Measurements from ENCODE around the gene DPY30.
"Not testable (repeated sequence)": the region's sequence is repeated elsewhere in the genome, so short reads cannot be mapped to it uniquely, and the experiment has no call there.

DNA sequence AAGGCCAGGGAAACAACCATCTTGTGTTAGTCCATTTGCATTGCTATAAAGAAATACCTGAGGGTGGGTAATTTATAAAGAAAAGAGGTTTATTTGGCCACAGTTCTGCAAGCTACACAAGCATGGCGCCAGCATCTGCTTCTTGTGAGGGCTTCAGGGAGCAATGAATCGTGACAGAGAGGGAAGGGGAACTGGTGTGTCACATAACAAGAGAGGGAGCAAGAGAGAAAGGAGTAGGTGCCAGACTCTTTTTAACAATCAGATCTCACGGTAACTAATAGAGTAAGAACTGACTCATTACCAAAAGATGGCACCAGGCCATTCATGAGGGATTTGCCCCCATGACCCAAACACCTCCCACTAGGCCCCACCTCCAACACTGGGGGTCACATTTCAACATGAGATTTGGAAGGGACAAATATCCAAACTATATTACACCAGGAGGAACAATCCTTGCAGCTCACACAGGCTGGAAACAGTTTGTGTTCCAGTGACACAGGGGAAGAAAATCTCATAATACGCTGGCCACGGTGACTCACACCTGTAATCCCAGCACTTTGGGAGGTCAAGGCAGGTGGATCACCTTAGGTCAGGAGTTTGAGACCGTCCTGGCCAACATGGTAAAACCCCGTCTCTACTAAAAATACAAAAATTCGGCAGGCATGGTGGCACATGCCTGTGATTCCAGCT lies 5.3 kb downstream of the DPY30 start:
- not testable (repeated sequence) for TF ChIP-seq POLR2A (IDR thresholded peaks at IDR 0.05; ENCODE audit: low read depth, low read length); POLR2AphosphoS5 (IDR thresholded peaks at IDR 0.05; ENCODE audit: low read depth, low read length); TAF1 (IDR thresholded peaks at IDR 0.05; ENCODE audit: low read depth, low read length); POU2F2 (IDR thresholded peaks at IDR 0.05; ENCODE audit: low read depth, low read length); PAX5 (IDR thresholded peaks at IDR 0.05; ENCODE audit: insufficient read depth, low read length, severe bottlenecking)
- TF ChIP-seq SPI1 (IDR thresholded peaks at IDR 0.05; ENCODE audit: low read depth, low read length): peak; percentile 1; the same call in 1 of the 2 replicates

Measured in GM12891 (cell line).